IMR-90 (cell line): Measurements from ENCODE around the gene TEX13B. TPM values are rescaled to one million over a fixed set of nuclear protein-coding genes. Genes with fewer than 3 reads are reported as not detected.

ENCODE experiments used
- ATAC-seq: fragments of 200-7000 bp; cut with Tn5 transposase; 2 replicates; pipeline ENCODE4 v1.9.1; 2020; ENCODE audit warnings: low read depth, mild to moderate bottlenecking, moderate library complexity
- BruUV-seq: library from RNA; stranded (reverse); fragments of 400-500 nt; replicated peaks from 2 replicates; lab custom pipeline; 2021; lab: Mats Ljungman, UMichigan
- CTCF ChIA-PET: fragments of 300-600 bp; formaldehyde crosslinking; extraction: SDS; loops from one replicate; lab custom pipeline; 2021; ENCODE audit warnings: antibody characterized with exemption; lab: Yijun Ruan, JAX
- POLR2A ChIA-PET: fragments of 300-600 bp; sonication (Branson Sonifier 250); formaldehyde crosslinking; loops from one replicate; lab custom pipeline; 2022; ENCODE audit warnings: antibody characterized with exemption; ENCODE audit not compliant: unreplicated experiment; lab: Charles Lee
- DNase-seq: peaks from one replicate; pipeline ENCODE4 v3.0.0; 2013
- H2AFZ ChIP-seq: replicated peaks from 2 replicates; pipeline ENCODE3; 2013; ENCODE audit warnings: low read length, mild to moderate bottlenecking; ENCODE audit not compliant: poor library complexity
- H2AK5ac ChIP-seq: 2 replicates; pipeline ENCODE4 v1.6.1; 2013; ENCODE audit warnings: low read depth, low read length, inconsistent platforms
- H2AK9ac ChIP-seq: replicated peaks from 2 replicates; pipeline ENCODE3; 2013; ENCODE audit warnings: mild to moderate bottlenecking, low read depth, low read length, moderate library complexity; ENCODE audit not compliant: poor library complexity
- H2BK120ac ChIP-seq: 2 replicates; pipeline ENCODE4 v1.6.1; 2013; ENCODE audit warnings: low read depth, low read length, inconsistent platforms
- H2BK15ac ChIP-seq: 3 replicates; pipeline ENCODE4 v1.6.1; 2013; ENCODE audit warnings: low read depth, low read length, inconsistent platforms
- H2BK20ac ChIP-seq: 2 replicates; pipeline ENCODE4 v1.6.1; 2013; ENCODE audit warnings: low read depth, mild to moderate bottlenecking, inconsistent platforms, low read length, moderate library complexity
- H2BK5ac ChIP-seq: 2 replicates; pipeline ENCODE4 v1.6.1; 2013; ENCODE audit warnings: mild to moderate bottlenecking, low read depth, low read length, inconsistent platforms; ENCODE audit not compliant: poor library complexity, severe bottlenecking
- H3K14ac ChIP-seq: replicated peaks from 2 replicates; pipeline ENCODE4 v1.6.1; 2013; ENCODE audit warnings: low read depth, low read length, inconsistent platforms
- H3K18ac ChIP-seq: 2 replicates; pipeline ENCODE4 v1.6.1; 2013; ENCODE audit warnings: low read depth, low read length, control low read depth
- H3K23ac ChIP-seq: 2 replicates; pipeline ENCODE4 v1.6.1; 2013; ENCODE audit warnings: low read depth, low read length, inconsistent platforms
- H3K27ac ChIP-seq: 2 replicates; pipeline ENCODE4 v1.5.1; 2013; ENCODE audit warnings: mild to moderate bottlenecking, control low read depth, low read length; ENCODE audit not compliant: insufficient read depth
- H3K27me3 ChIP-seq: 2 replicates; pipeline ENCODE4 v1.6.1; 2013; ENCODE audit warnings: low read length; ENCODE audit not compliant: control insufficient read depth, insufficient read depth
- H3K36me3 ChIP-seq: 2 replicates; pipeline ENCODE4 v1.6.1; 2013; ENCODE audit warnings: low read length, mixed read lengths; ENCODE audit not compliant: control insufficient read depth, insufficient read depth
- H3K4ac ChIP-seq: 2 replicates; pipeline ENCODE4 v1.6.1; 2013; ENCODE audit warnings: low read depth, low read length, inconsistent platforms
- H3K4me1 ChIP-seq: 2 replicates; pipeline ENCODE4 v1.6.1; 2013; ENCODE audit warnings: low read length, mixed read lengths; ENCODE audit not compliant: control insufficient read depth, insufficient read depth
- H3K4me2 ChIP-seq: 2 replicates; pipeline ENCODE4 v1.6.1; 2013; ENCODE audit warnings: low read depth, mild to moderate bottlenecking, control low read depth, low read length, moderate library complexity
- H3K4me3 ChIP-seq: 2 replicates; pipeline ENCODE4 v1.5.1; 2013; ENCODE audit warnings: low read depth, mild to moderate bottlenecking, control low read depth, low read length, moderate library complexity; ENCODE audit not compliant: insufficient read depth
- H3K56ac ChIP-seq: 2 replicates; pipeline ENCODE4 v1.6.1; 2013; ENCODE audit warnings: low read length, inconsistent platforms; ENCODE audit not compliant: insufficient read depth; ENCODE audit errors: extremely low read depth
- H3K79me1 ChIP-seq, 2 experiments: 2 replicates each; pipeline ENCODE4 v1.6.1; 2013; ENCODE audit warnings: low read length in 2 of 2, inconsistent platforms in 1 of 2, low read depth in 1 of 2
- H3K9ac ChIP-seq: 2 replicates; pipeline ENCODE4 v1.6.1; 2013; ENCODE audit warnings: low read depth, low read length, control low read depth
- H3K9me1 ChIP-seq: 2 replicates; pipeline ENCODE4 v1.6.1; 2013; ENCODE audit warnings: low read length, inconsistent platforms; ENCODE audit not compliant: insufficient read depth
- H3K9me3 ChIP-seq: 2 replicates; pipeline ENCODE4 v1.6.1; 2013; ENCODE audit warnings: low read length; ENCODE audit not compliant: control insufficient read depth, insufficient read depth
- H4K20me1 ChIP-seq: 2 replicates; pipeline ENCODE4 v1.6.1; 2013; ENCODE audit warnings: low read length, inconsistent platforms; ENCODE audit not compliant: insufficient read depth
- H4K5ac ChIP-seq: 2 replicates; pipeline ENCODE4 v1.6.1; 2013; ENCODE audit warnings: mild to moderate bottlenecking, low read depth, low read length, control low read depth
- H4K8ac ChIP-seq, 2 experiments: 2 replicates each; pipeline ENCODE4 v1.6.1; 2013; ENCODE audit warnings: low read depth in 2 of 2, low read length in 2 of 2, control low read depth in 1 of 2, inconsistent platforms in 1 of 2
- H4K91ac ChIP-seq: 2 replicates; pipeline ENCODE4 v1.6.1; 2013; ENCODE audit warnings: low read depth, low read length, inconsistent platforms; ENCODE audit not compliant: insufficient read depth
- CEBPB ChIP-seq: IDR thresholded peaks from 2 replicates; pipeline ENCODE4 v1.6.1; 2012; ENCODE audit warnings: low read depth, low read length, improper control_type of control experiment
- CHD1 ChIP-seq: IDR thresholded peaks from 2 replicates; pipeline ENCODE4 v1.6.1; 2012; ENCODE audit warnings: low read depth, low read length, improper control_type of control experiment
- MAFK ChIP-seq: IDR thresholded peaks from 2 replicates; pipeline ENCODE4 v1.6.1; 2012; ENCODE audit warnings: low read depth, low read length, improper control_type of control experiment
- POLR2A ChIP-seq: IDR thresholded peaks from 2 replicates; pipeline ENCODE4 v1.6.1; 2012; ENCODE audit warnings: mild to moderate bottlenecking, low read depth, low read length
- RAD21 ChIP-seq: IDR thresholded peaks from 2 replicates; pipeline ENCODE4 v1.6.1; 2012; ENCODE audit warnings: low read length, improper control_type of control experiment
- RFX5 ChIP-seq: IDR thresholded peaks from 2 replicates; pipeline ENCODE4 v1.8.0; 2012; ENCODE audit warnings: low read depth, mild to moderate bottlenecking, low read length, moderate library complexity
- WGBS, 2 experiments: methylation state at CpG; one replicate each; pipeline versions ENCODE4 v1.1.5 to v1.1.7; 2013; ENCODE audit warnings: missing lambda C conversion rate in 2 of 2; ENCODE audit not compliant: insufficient read length in 1 of 2; ENCODE audit errors: extremely low coverage in 2 of 2; 5-methylcytosine and 5-hydroxymethylcytosine counted together
- dilution Hi-C: fragments of 300-500 bp; cut with HindIII; formaldehyde crosslinking; loops from one replicate; pipeline ENCODE4 v1.14.3; 2018; ENCODE audit warnings: low sequenced_read_pairs; ENCODE audit not compliant: unreplicated experiment
- in situ Hi-C: fragments of 300-500 bp; cut with MboI; formaldehyde crosslinking; loops from 3 replicates; pipeline ENCODE4 v1.14.3; 2019; ENCODE audit warnings: low sequenced_read_pairs, inconsistent platforms, mixed read lengths
- intact Hi-C: fragments of 100-400 bp; cut with micrococcal nuclease; formaldehyde crosslinking; loops from 2 replicates; pipeline ENCODE4 v1.10.0; 2022
- polyA plus RNA-seq, 3 experiments: library from polyadenylated mRNA; depleted of rRNA; stranded (reverse); fragments of >200 nt; gene quantifications; 2 replicates each; pipeline ENCODE4 v1.2.3, GENCODE V29; 2012; ENCODE audit warnings: low replicate concordance in 1 of 3
- total RNA-seq: library from RNA; depleted of rRNA; stranded (reverse); fragments of >200 nt; gene quantifications from 2 replicates; pipeline ENCODE4 v1.2.3, GENCODE V29; 2012

TEX13B gene
- total and polyA plus RNA-seq, 2 of the 4 experiments (the other 2 are of a cell fraction), result not detected

DNA sequence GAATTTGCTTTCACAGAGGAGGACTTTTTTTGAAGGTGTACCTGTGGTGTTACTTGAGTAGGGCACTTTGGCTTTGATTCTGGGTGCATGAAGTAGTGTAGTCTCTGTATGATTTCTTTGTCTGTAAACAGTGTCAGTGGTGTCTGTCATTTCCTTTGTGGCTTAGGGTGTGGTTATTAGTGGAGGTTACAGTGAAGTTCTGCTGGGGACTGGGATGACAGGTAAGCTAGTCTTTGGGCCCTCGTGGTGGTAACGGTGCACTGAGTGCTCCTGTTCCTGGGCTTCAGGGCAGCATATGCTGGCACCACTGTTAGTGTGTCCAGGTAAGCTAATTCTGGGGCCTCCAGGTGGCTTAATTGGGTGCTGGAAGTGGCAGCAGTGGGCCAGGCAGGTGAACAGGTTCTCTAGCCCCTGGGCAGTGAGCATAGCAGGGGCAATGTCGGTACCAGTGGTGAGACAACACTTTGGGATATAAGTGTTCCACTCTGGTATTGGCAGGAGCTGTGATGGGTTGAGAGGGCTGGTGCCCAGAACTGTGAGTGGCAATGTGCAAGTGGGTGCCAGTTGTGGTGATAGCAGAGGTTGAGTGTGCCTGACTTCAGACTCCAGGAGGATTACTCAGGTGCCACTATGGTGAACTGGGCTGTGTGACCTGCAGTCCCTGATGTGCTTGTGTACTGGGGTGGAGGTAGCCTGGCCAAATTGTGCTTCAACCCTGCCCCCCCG lies 36.6 kb upstream of the TEX13B start:
- CTCF ChIA-PET, result no interaction called here
- no peak for ATAC-seq
- no peak overlapping the region for H4K5ac ChIP-seq

More for the DNA sequence above, 36.6 kb upstream of the TEX13B start:
- Histone ChIP-seq H2AK9ac (no peak overlapping the region), H3K27me3 (peaks cover 19% of the 10 kb centered on the region), H3K4me1 (peaks cover 3% of the 10 kb centered on the region; the same call in 1 of the 2 replicates), H3K14ac (no peak overlapping the region), H3K18ac (no peak overlapping the region), H2BK15ac (no peak overlapping the region), H3K27ac (no peak overlapping the region), H3K36me3 (no peaks in the 10 kb centered on the region), H4K8ac (no peak overlapping the region), H3K56ac (no peak overlapping the region), H4K91ac (no peak overlapping the region), H2AFZ (no peak overlapping the region), H3K79me1 (no peaks in the 10 kb centered on the region), H3K23ac (no peak overlapping the region), H3K4me2 (no peak overlapping the region), H4K20me1 (no peaks in the 10 kb centered on the region), H2AK5ac (no peak overlapping the region), H2BK20ac (no peak overlapping the region), H3K9ac (no peak overlapping the region), H3K9me3 (no peaks in the 10 kb centered on the region), H3K4me3 (no peak overlapping the region), H2BK5ac (no peak overlapping the region), H3K9me1 (no peaks in the 10 kb centered on the region), H3K4ac (no peak overlapping the region), H2BK120ac (no peak overlapping the region)
- in situ Hi-C loops, result no loop called here
- WGBS, 2 experiments, result 40% methylated on average over 2 of the region's 4 CpGs; no CpG with 5 or more reads in 1 of the 2 experiments
- intact Hi-C loops, result no loop called here
- TF ChIP-seq MAFK, result no peak
- no peak for TF ChIP-seq POLR2A
- no peak for TF ChIP-seq RAD21
- TF ChIP-seq RFX5, result no peak
- no peak for TF ChIP-seq CHD1
- TF ChIP-seq CEBPB, result no peak
- POLR2A ChIA-PET, result no interaction called here
- no TSS peak for BruUV-seq
- no peak for DNase-seq
- dilution Hi-C loops, result no loop called here
